Ammon's horn (tissue), 1 donor: Measurements from ENCODE around the gene FAP.

Source experiments
- DNase-seq: peaks from one replicate; pipeline ENCODE4 v3.0.0-alpha.2; 2016; ENCODE audit warnings: low spot score

FAP gene

GRCh38 chr2:162185541-162186232 is 57.6 kb downstream of the FAP start:
- no peak for DNase-seq

- no peak for DNase-seq
Observed at GRCh38 chr2:162184821-162185450, 58.3 kb downstream of the FAP start.

- DNase-seq = no peak
Observed at GRCh38 chr2:162184359-162184758, 58.9 kb downstream of the FAP start.

- no peak for DNase-seq
Observed at GRCh38 chr2:162182395-162182794, 60.9 kb downstream of the FAP start.

GRCh38 chr2:162177301-162177700 is 65.9 kb downstream of the FAP start:
- no peak for DNase-seq

GRCh38 chr2:162175714-162176113 is 67.5 kb downstream of the FAP start:
- DNase-seq = no peak

GRCh38 chr2:162174746-162175145 is 68.5 kb downstream of the FAP start:
- DNase-seq = no peak

- no peak for DNase-seq
Observed at GRCh38 chr2:162172802-162173370, 70.4 kb downstream of the FAP start.

- DNase-seq = no peak
Observed at GRCh38 chr2:162166745-162167144, 76.5 kb downstream of the FAP start.

- DNase-seq = no peak
Observed at GRCh38 chr2:162166174-162166573, 77.1 kb downstream of the FAP start.

- DNase-seq = no peak
Observed at GRCh38 chr2:162164802-162165201, 78.4 kb downstream of the FAP start.

- no peak for DNase-seq
Observed at GRCh38 chr2:162159446-162159845, 83.8 kb downstream of the FAP start.

GRCh38 chr2:162156149-162156548 is 87.1 kb downstream of the FAP start:
- DNase-seq = no peak

- no peak for DNase-seq
Observed at GRCh38 chr2:162155093-162155492, 88.2 kb downstream of the FAP start.

GRCh38 chr2:162153608-162154224 is 89.5 kb downstream of the FAP start:
- no peak for DNase-seq

- no peak for DNase-seq
Observed at GRCh38 chr2:162152147-162152546, 91.1 kb downstream of the FAP start, which contains the start of gene GCG. Gene GCG (minus strand): TSS chr2:162152247. CDS start chr2:162149178, 3,069 bp downstream.

GRCh38 chr2:162149940-162150339 is 93.3 kb downstream of the FAP start:
- DNase-seq = no peak

GRCh38 chr2:162149466-162149865 is 93.8 kb downstream of the FAP start:
- no peak for DNase-seq

GRCh38 chr2:162148956-162149355 is 94.3 kb downstream of the FAP start:
- no peak for DNase-seq

GRCh38 chr2:162143969-162144368 is 99.3 kb downstream of the FAP start:
- DNase-seq = no peak

- DNase-seq = no peak
Observed at GRCh38 chr2:162138310-162138709, 104.9 kb downstream of the FAP start.

- DNase-seq = no peak
Observed at GRCh38 chr2:162127422-162127821, 115.8 kb downstream of the FAP start.

GRCh38 chr2:162126527-162126926 is 116.7 kb downstream of the FAP start:
- DNase-seq = no peak
